ENCODE measurements around the gene FAM222B. TPM values are rescaled to one million over a fixed set of nuclear protein-coding genes. Genes with fewer than 3 reads are reported as not detected.

Gene FAM222B
- total RNA-seq, 1 experiment from 2014 or later: 9.6 TPM

- Histone ChIP-seq H3K9me2 (replicated peaks; ENCODE audit: insufficient read depth, low read length) (no peaks in the 10 kb centered on the region), H3K4me2 (ENCODE audit: low read depth, low read length, poor library complexity, severe bottlenecking) (no peak overlapping the region), H2AFZ (ENCODE audit: low read length) (no peak overlapping the region), H4K20me1 (ENCODE audit: insufficient read depth, low read depth, low read length) (no peaks in the 10 kb centered on the region), H3K27me3 (ENCODE audit: low read length) (no peaks in the 10 kb centered on the region), H3K79me2 (ENCODE audit: low read length) (no peaks in the 10 kb centered on the region), H3K27ac (ENCODE audit: low read length) (no peak overlapping the region), H3K4me3 (ENCODE audit: low read length) (no peak overlapping the region), H3K9me3 (ENCODE audit: low read length) (no peaks in the 10 kb centered on the region), H3K4me1 (ENCODE audit: low read length) (peaks cover 22% of the 10 kb centered on the region), H3K36me3 (ENCODE audit: insufficient read depth, low read length) (no peaks in the 10 kb centered on the region), H3K9ac (ENCODE audit: low read length) (no peak overlapping the region)
- DNase-seq: no peak
These were observed 107.3 kb downstream of the FAM222B start for GRCh38 chr17:28735242-28735722.

GRCh38 chr17:28734712-28735241 is 107.8 kb downstream of the FAM222B start:
- H3K4me1 ChIP-seq (ENCODE audit: low read length): peaks cover 21% of the 10 kb centered on the region

GRCh38 chr17:28733346-28733745 is 109.2 kb downstream of the FAM222B start:
- Histone ChIP-seq H3K9me3 (ENCODE audit: low read length) (no peaks in the 10 kb centered on the region), H3K9me2 (replicated peaks; ENCODE audit: insufficient read depth, low read length) (no peaks in the 10 kb centered on the region), H3K27me3 (ENCODE audit: low read length) (no peaks in the 10 kb centered on the region), H3K9ac (ENCODE audit: low read length) (no peak overlapping the region), H4K20me1 (ENCODE audit: insufficient read depth, low read depth, low read length) (no peaks in the 10 kb centered on the region), H3K4me3 (ENCODE audit: low read length) (no peak overlapping the region), H3K36me3 (ENCODE audit: insufficient read depth, low read length) (no peaks in the 10 kb centered on the region), H3K4me1 (ENCODE audit: low read length) (peaks cover 19% of the 10 kb centered on the region), H3K79me2 (ENCODE audit: low read length) (no peaks in the 10 kb centered on the region), H2AFZ (ENCODE audit: low read length) (no peak overlapping the region), H3K27ac (ENCODE audit: low read length) (no peak overlapping the region), H3K4me2 (ENCODE audit: low read depth, low read length, poor library complexity, severe bottlenecking) (no peak overlapping the region)
- no peak for DNase-seq

More at GRCh38 chr17:28734712-28735241, 107.8 kb downstream of the FAM222B start:
- Histone ChIP-seq H3K4me3 (ENCODE audit: low read length) (no peak overlapping the region), H2AFZ (ENCODE audit: low read length) (no peak overlapping the region), H3K79me2 (ENCODE audit: low read length) (no peaks in the 10 kb centered on the region), H3K9ac (ENCODE audit: low read length) (no peak overlapping the region), H3K9me2 (replicated peaks; ENCODE audit: insufficient read depth, low read length) (no peaks in the 10 kb centered on the region), H3K27me3 (ENCODE audit: low read length) (no peaks in the 10 kb centered on the region), H4K20me1 (ENCODE audit: insufficient read depth, low read depth, low read length) (no peaks in the 10 kb centered on the region), H3K4me2 (ENCODE audit: low read depth, low read length, poor library complexity, severe bottlenecking) (no peak overlapping the region), H3K36me3 (ENCODE audit: insufficient read depth, low read length) (no peaks in the 10 kb centered on the region), H3K27ac (ENCODE audit: low read length) (no peak overlapping the region), H3K9me3 (ENCODE audit: low read length) (no peaks in the 10 kb centered on the region)
- no peak for DNase-seq

- no peaks in the 10 kb centered on the region for H4K20me1 ChIP-seq (ENCODE audit: insufficient read depth, low read depth, low read length)
- H3K9me2 ChIP-seq (replicated peaks; ENCODE audit: insufficient read depth, low read length): no peaks in the 10 kb centered on the region
- H3K36me3 ChIP-seq (ENCODE audit: insufficient read depth, low read length): no peaks in the 10 kb centered on the region
- H3K27ac ChIP-seq (ENCODE audit: low read length): no peak overlapping the region
- no peak overlapping the region for H3K9ac ChIP-seq (ENCODE audit: low read length)
- no peak for DNase-seq
- no peak overlapping the region for H3K4me2 ChIP-seq (ENCODE audit: low read depth, low read length, poor library complexity, severe bottlenecking)
- H3K79me2 ChIP-seq (ENCODE audit: low read length): no peaks in the 10 kb centered on the region
- peaks cover 30% of the 10 kb centered on the region for H3K4me1 ChIP-seq (ENCODE audit: low read length)
- H2AFZ ChIP-seq (ENCODE audit: low read length): no peak overlapping the region
- H3K9me3 ChIP-seq (ENCODE audit: low read length): no peaks in the 10 kb centered on the region
- no peaks in the 10 kb centered on the region for H3K27me3 ChIP-seq (ENCODE audit: low read length)
- H3K4me3 ChIP-seq (ENCODE audit: low read length): no peak overlapping the region
These were observed 112.7 kb downstream of the FAM222B start for GRCh38 chr17:28729950-28730330.

GRCh38 chr17:28728364-28729200 is 114.0 kb downstream of the FAM222B start, which contains the start of gene NEK8:
NEK8 (plus strand) TSS chr17:28728788; CDS start chr17:28728814, 26 bp downstream.
- peak within 1 kb of the TSS; percentile 81 for H3K4me3 ChIP-seq (ENCODE audit: low read length)
- H3K9ac ChIP-seq (ENCODE audit: low read length): peak within 1 kb of the TSS; percentile 77
- no peaks in the 10 kb centered on the region for H3K9me3 ChIP-seq (ENCODE audit: low read length)
- peak within 1 kb of the TSS; percentile 94 for H3K4me2 ChIP-seq (ENCODE audit: low read depth, low read length, poor library complexity, severe bottlenecking)
- no peaks in the 10 kb centered on the region for H3K9me2 ChIP-seq (replicated peaks; ENCODE audit: insufficient read depth, low read length)
- H3K36me3 ChIP-seq (ENCODE audit: insufficient read depth, low read length): peaks cover 4% of the 10 kb centered on the region; the same call in 1 of the 2 replicates
- H3K79me2 ChIP-seq (ENCODE audit: low read length): no peaks in the 10 kb centered on the region
- H3K27me3 ChIP-seq (ENCODE audit: low read length): no peaks in the 10 kb centered on the region
- peak; percentile 97 for DNase-seq
- H3K27ac ChIP-seq (ENCODE audit: low read length): peak within 1 kb of the TSS; percentile 85
- H3K4me1 ChIP-seq (ENCODE audit: low read length): peaks cover 41% of the 10 kb centered on the region
- peak within 1 kb of the TSS; percentile 90 for H2AFZ ChIP-seq (ENCODE audit: low read length)
- 0 out of 2 replicates have a peak, but pooled peaks cover under 1% of the 10 kb centered on the region for H4K20me1 ChIP-seq (ENCODE audit: insufficient read depth, low read depth, low read length)

- DNase-seq: peak; percentile 97
- H3K4me3 ChIP-seq (ENCODE audit: low read length): peak overlapping the region; percentile 81
These were observed 115.7 kb downstream of the FAM222B start for GRCh38 chr17:28726627-28727491.

GRCh38 chr17:28726226-28726626 is 116.4 kb downstream of the FAM222B start, which contains the start of gene TLCD1:
TLCD1 (minus strand) TSS chr17:28726233; CDS start chr17:28726097, 136 bp downstream.
- Histone ChIP-seq H3K4me3 (ENCODE audit: low read length) (peak within 1 kb of the TSS; percentile 81), H4K20me1 (ENCODE audit: insufficient read depth, low read depth, low read length) (peaks cover 21% of the 10 kb centered on the region; the same call in 1 of the 2 replicates), H3K36me3 (ENCODE audit: insufficient read depth, low read length) (peaks cover 26% of the 10 kb centered on the region), H2AFZ (ENCODE audit: low read length) (peak within 1 kb of the TSS; percentile 95; the same call in 1 of the 2 replicates), H3K9me3 (ENCODE audit: low read length) (no peaks in the 10 kb centered on the region), H3K27me3 (ENCODE audit: low read length) (no peaks in the 10 kb centered on the region), H3K79me2 (ENCODE audit: low read length) (peaks cover 14% of the 10 kb centered on the region), H3K27ac (ENCODE audit: low read length) (peak within 1 kb of the TSS; percentile 85), H3K4me2 (ENCODE audit: low read depth, low read length, poor library complexity, severe bottlenecking) (peak within 1 kb of the TSS; percentile 94), H3K4me1 (ENCODE audit: low read length) (peaks cover 65% of the 10 kb centered on the region), H3K9ac (ENCODE audit: low read length) (peak within 1 kb of the TSS; percentile 77), H3K9me2 (replicated peaks; ENCODE audit: insufficient read depth, low read length) (no peaks in the 10 kb centered on the region)
- peak; percentile 94 for DNase-seq

More at GRCh38 chr17:28726627-28727491, 115.7 kb downstream of the FAM222B start:
- Histone ChIP-seq H3K27me3 (ENCODE audit: low read length) (no peaks in the 10 kb centered on the region), H3K4me1 (ENCODE audit: low read length) (peaks cover 59% of the 10 kb centered on the region), H3K9me2 (replicated peaks; ENCODE audit: insufficient read depth, low read length) (no peaks in the 10 kb centered on the region), H3K36me3 (ENCODE audit: insufficient read depth, low read length) (peaks cover 20% of the 10 kb centered on the region), H4K20me1 (ENCODE audit: insufficient read depth, low read depth, low read length) (peaks cover 15% of the 10 kb centered on the region; the same call in 1 of the 2 replicates), H3K9ac (ENCODE audit: low read length) (peak overlapping the region; percentile 77), H3K4me2 (ENCODE audit: low read depth, low read length, poor library complexity, severe bottlenecking) (peak overlapping the region; percentile 94), H2AFZ (ENCODE audit: low read length) (peak overlapping the region; percentile 95; the same call in 1 of the 2 replicates), H3K79me2 (ENCODE audit: low read length) (peaks cover 8% of the 10 kb centered on the region), H3K9me3 (ENCODE audit: low read length) (no peaks in the 10 kb centered on the region), H3K27ac (ENCODE audit: low read length) (peak overlapping the region; percentile 85)

Measured in Karpas-422 (cell line).